ENCODE data around the gene ST3GAL6.

DNA sequence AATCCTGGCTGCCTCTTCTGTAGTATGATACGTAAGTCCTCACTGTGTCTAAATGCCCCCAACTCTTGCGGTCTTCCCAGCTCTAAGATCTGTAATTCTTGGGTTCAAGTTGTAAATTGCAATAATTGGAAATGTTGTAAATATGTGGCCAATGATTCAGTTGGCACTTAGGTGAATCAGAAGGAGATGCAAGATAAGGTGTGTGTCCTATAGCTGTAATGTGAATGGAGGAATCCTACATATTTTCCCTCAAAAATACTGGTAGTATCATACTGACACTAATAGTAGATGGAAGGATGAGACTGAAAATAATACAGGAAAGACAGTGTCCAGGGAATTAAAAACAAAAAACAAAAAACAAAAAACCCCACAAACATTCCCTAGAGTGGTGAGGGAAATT, 3.5 kb upstream of the ST3GAL6 start:
- TF ChIP-seq, protein P1, sequence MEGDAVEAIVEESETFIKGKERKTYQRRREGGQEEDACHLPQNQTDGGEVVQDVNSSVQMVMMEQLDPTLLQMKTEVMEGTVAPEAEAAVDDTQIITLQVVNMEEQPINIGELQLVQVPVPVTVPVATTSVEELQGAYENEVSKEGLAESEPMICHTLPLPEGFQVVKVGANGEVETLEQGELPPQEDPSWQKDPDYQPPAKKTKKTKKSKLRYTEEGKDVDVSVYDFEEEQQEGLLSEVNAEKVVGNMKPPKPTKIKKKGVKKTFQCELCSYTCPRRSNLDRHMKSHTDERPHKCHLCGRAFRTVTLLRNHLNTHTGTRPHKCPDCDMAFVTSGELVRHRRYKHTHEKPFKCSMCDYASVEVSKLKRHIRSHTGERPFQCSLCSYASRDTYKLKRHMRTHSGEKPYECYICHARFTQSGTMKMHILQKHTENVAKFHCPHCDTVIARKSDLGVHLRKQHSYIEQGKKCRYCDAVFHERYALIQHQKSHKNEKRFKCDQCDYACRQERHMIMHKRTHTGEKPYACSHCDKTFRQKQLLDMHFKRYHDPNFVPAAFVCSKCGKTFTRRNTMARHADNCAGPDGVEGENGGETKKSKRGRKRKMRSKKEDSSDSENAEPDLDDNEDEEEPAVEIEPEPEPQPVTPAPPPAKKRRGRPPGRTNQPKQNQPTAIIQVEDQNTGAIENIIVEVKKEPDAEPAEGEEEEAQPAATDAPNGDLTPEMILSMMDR (conservative IDR thresholded peaks at IDR 0.05; ENCODE audit: low read depth, low read length) = no peak
- TF ChIP-seq POLR2A (IDR thresholded peaks at IDR 0.05; ENCODE audit: low read depth, low read length) (no peak), SMC3 (IDR thresholded peaks at IDR 0.05; ENCODE audit: low read depth, low read length) (no peak), BHLHE40 (IDR thresholded peaks at IDR 0.05; ENCODE audit: low read depth, low read length) (no peak), MAZ (IDR thresholded peaks at IDR 0.05; ENCODE audit: borderline replicate concordance, low read depth, low read length) (no peak), MAFK (IDR thresholded peaks at IDR 0.05; ENCODE audit: low read depth, low read length) (no peak), NFE2L2 (IDR thresholded peaks at IDR 0.05; ENCODE audit: low read depth, low read length) (no peak), MXI1 (IDR thresholded peaks at IDR 0.05; ENCODE audit: borderline replicate concordance, low read depth, low read length) (no peak), RAD21 (IDR thresholded peaks at IDR 0.05; ENCODE audit: low read length) (no peak), RFX5 (IDR thresholded peaks at IDR 0.05; ENCODE audit: low read depth, low read length) (no peak), CEBPB (IDR thresholded peaks at IDR 0.05; ENCODE audit: low read depth, low read length) (no peak), RCOR1 (IDR thresholded peaks at IDR 0.05; ENCODE audit: insufficient replicate concordance, low read length) (no peak)
- TF ChIP-seq, protein P2, sequence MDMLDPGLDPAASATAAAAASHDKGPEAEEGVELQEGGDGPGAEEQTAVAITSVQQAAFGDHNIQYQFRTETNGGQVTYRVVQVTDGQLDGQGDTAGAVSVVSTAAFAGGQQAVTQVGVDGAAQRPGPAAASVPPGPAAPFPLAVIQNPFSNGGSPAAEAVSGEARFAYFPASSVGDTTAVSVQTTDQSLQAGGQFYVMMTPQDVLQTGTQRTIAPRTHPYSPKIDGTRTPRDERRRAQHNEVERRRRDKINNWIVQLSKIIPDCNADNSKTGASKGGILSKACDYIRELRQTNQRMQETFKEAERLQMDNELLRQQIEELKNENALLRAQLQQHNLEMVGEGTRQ (IDR thresholded peaks at IDR 0.05; ENCODE audit: low read depth, low read length) = no peak

Measured in IMR-90 (cell line).